Ectodermal cell (in vitro differentiated cells): ENCODE results near the gene CCBE1.
"Not testable (repeated sequence)": the region's sequence is repeated elsewhere in the genome, so short reads cannot be mapped to it uniquely, and the experiment has no call there.

Experiments used
- H3K27ac ChIP-seq: 2 replicates; pipeline ENCODE4 v1.7.0; 2013; ENCODE audit warnings: mild to moderate bottlenecking, low read depth, low read length; ENCODE audit not compliant: insufficient read depth, poor library complexity, severe bottlenecking
- H3K27me3 ChIP-seq: 2 replicates; pipeline ENCODE4 v1.7.0; 2013; ENCODE audit warnings: mild to moderate bottlenecking, low read length; ENCODE audit not compliant: insufficient read depth, control insufficient read depth, poor library complexity, severe bottlenecking
- H3K36me3 ChIP-seq: one replicate; pipeline ENCODE4 v1.7.0; 2013; ENCODE audit warnings: low read length; ENCODE audit not compliant: control insufficient read depth, insufficient read depth
- H3K4me1 ChIP-seq: one replicate; pipeline ENCODE4 v1.7.0; 2013; ENCODE audit warnings: low read length; ENCODE audit not compliant: control insufficient read depth, insufficient read depth
- H3K4me3 ChIP-seq: 2 replicates; pipeline ENCODE4 v1.7.0; 2013; ENCODE audit warnings: low read depth, low read length, control low read depth; ENCODE audit not compliant: insufficient read depth
- H3K9me3 ChIP-seq: 2 replicates; pipeline ENCODE4 v1.7.0; 2013; ENCODE audit warnings: mild to moderate bottlenecking, low read length, moderate library complexity; ENCODE audit not compliant: control insufficient read depth
- WGBS, 2 experiments: methylation state at CpG; one replicate each; pipeline ENCODE4 v1.1.7; 2013; ENCODE audit warnings: missing lambda C conversion rate in 2 of 2; 5-methylcytosine and 5-hydroxymethylcytosine counted together

CCBE1 gene

GRCh38 chr18:59717291-59717690 lies 20.1 kb upstream of the CCBE1 start:
- no peak overlapping the region for H3K4me3 ChIP-seq
- no peak overlapping the region for H3K27ac ChIP-seq
- no peaks in the 10 kb centered on the region for H3K27me3 ChIP-seq
- no peaks in the 10 kb centered on the region for H3K9me3 ChIP-seq
- H3K36me3 ChIP-seq: no peaks in the 10 kb centered on the region
- WGBS, 2 experiments: 89 to 93% methylated on average over 2 of the region's 2 CpGs
- no peaks in the 10 kb centered on the region for H3K4me1 ChIP-seq

GRCh38 chr18:59715966-59716369 lies 18.7 kb upstream of the CCBE1 start:
- Histone ChIP-seq H3K4me3 (no peak overlapping the region), H3K27ac (no peak overlapping the region), H3K4me1 (no peaks in the 10 kb centered on the region), H3K9me3 (no peaks in the 10 kb centered on the region), H3K36me3 (no peaks in the 10 kb centered on the region), H3K27me3 (no peaks in the 10 kb centered on the region)
- 88 to 93% methylated on average over 2 of the region's 2 CpGs for WGBS, 2 experiments

GRCh38 chr18:59715445-59715844 lies 18.2 kb upstream of the CCBE1 start:
- Histone ChIP-seq H3K9me3 (no peaks in the 10 kb centered on the region), H3K27me3 (no peaks in the 10 kb centered on the region), H3K4me3 (no peak overlapping the region), H3K4me1 (no peaks in the 10 kb centered on the region), H3K36me3 (no peaks in the 10 kb centered on the region), H3K27ac (no peak overlapping the region)
- WGBS, 2 experiments: 94 to 95% methylated on average over 7 of the region's 7 CpGs

GRCh38 chr18:59714096-59714495 lies 16.9 kb upstream of the CCBE1 start:
- H3K27ac ChIP-seq, H3K4me3 ChIP-seq, H3K36me3 ChIP-seq, H3K4me1 ChIP-seq, H3K27me3 ChIP-seq, H3K9me3 ChIP-seq: not testable (repeated sequence)
- 95 to 98% methylated on average over 22 to 25 of the region's 28 CpGs for WGBS, 2 experiments

GRCh38 chr18:59712311-59712710 lies 15.1 kb upstream of the CCBE1 start:
- WGBS, 2 experiments: 94 to 97% methylated on average over 6 of the region's 6 CpGs
- H3K9me3 ChIP-seq: no peaks in the 10 kb centered on the region
- H3K27me3 ChIP-seq: no peaks in the 10 kb centered on the region
- no peaks in the 10 kb centered on the region for H3K4me1 ChIP-seq
- no peaks in the 10 kb centered on the region for H3K36me3 ChIP-seq
- no peak overlapping the region for H3K4me3 ChIP-seq
- H3K27ac ChIP-seq: no peak overlapping the region

GRCh38 chr18:59708988-59709387 lies 11.8 kb upstream of the CCBE1 start:
- Histone ChIP-seq H3K4me3 (no peak overlapping the region), H3K27ac (no peak overlapping the region), H3K27me3 (no peaks in the 10 kb centered on the region), H3K4me1 (peaks cover 8% of the 10 kb centered on the region), H3K36me3 (no peaks in the 10 kb centered on the region), H3K9me3 (no peaks in the 10 kb centered on the region)
- 93% methylated on average over 7 to 8 of the region's 8 CpGs for WGBS, 2 experiments

GRCh38 chr18:59707306-59707705 lies 10.1 kb upstream of the CCBE1 start:
- no peaks in the 10 kb centered on the region for H3K27me3 ChIP-seq
- H3K4me3 ChIP-seq: no peak overlapping the region
- WGBS, 2 experiments: 79 to 83% methylated on average over 1 to 2 of the region's 2 CpGs
- H3K27ac ChIP-seq: no peak overlapping the region
- H3K9me3 ChIP-seq: no peaks in the 10 kb centered on the region
- H3K4me1 ChIP-seq: peaks cover 8% of the 10 kb centered on the region
- H3K36me3 ChIP-seq: no peaks in the 10 kb centered on the region

GRCh38 chr18:59706499-59706898 lies 9.3 kb upstream of the CCBE1 start:
- Histone ChIP-seq H3K36me3 (no peaks in the 10 kb centered on the region), H3K9me3 (no peaks in the 10 kb centered on the region), H3K27me3 (no peaks in the 10 kb centered on the region), H3K27ac (no peak overlapping the region), H3K4me1 (peaks cover 8% of the 10 kb centered on the region), H3K4me3 (no peak overlapping the region)
- 53 to 57% methylated on average over 5 of the region's 5 CpGs for WGBS, 2 experiments

GRCh38 chr18:59705145-59705544 lies 7.9 kb upstream of the CCBE1 start:
- H3K27ac ChIP-seq: no peak overlapping the region
- H3K9me3 ChIP-seq: no peaks in the 10 kb centered on the region
- no peak overlapping the region for H3K4me3 ChIP-seq
- H3K4me1 ChIP-seq: peaks cover 8% of the 10 kb centered on the region
- 23 to 48% methylated on average over 1 of the region's 1 CpG for WGBS, 2 experiments
- no peaks in the 10 kb centered on the region for H3K36me3 ChIP-seq
- no peaks in the 10 kb centered on the region for H3K27me3 ChIP-seq

- H3K4me3 ChIP-seq: no peak overlapping the region
- peaks cover 11% of the 10 kb centered on the region for H3K4me1 ChIP-seq
- no peaks in the 10 kb centered on the region for H3K27me3 ChIP-seq
- no peaks in the 10 kb centered on the region for H3K36me3 ChIP-seq
- 86 to 87% methylated on average over 1 of the region's 1 CpG for WGBS, 2 experiments
- no peak overlapping the region for H3K27ac ChIP-seq
- no peaks in the 10 kb centered on the region for H3K9me3 ChIP-seq
Measured at GRCh38 chr18:59704146-59704545, 6.9 kb upstream of the CCBE1 start.

GRCh38 chr18:59701272-59701671 lies 4.0 kb upstream of the CCBE1 start:
- peaks cover 27% of the 10 kb centered on the region for H3K27me3 ChIP-seq
- H3K4me1 ChIP-seq: peaks cover 10% of the 10 kb centered on the region
- 74 to 81% methylated on average over 3 of the region's 3 CpGs for WGBS, 2 experiments
- no peaks in the 10 kb centered on the region for H3K9me3 ChIP-seq
- no peak overlapping the region for H3K4me3 ChIP-seq
- no peaks in the 10 kb centered on the region for H3K36me3 ChIP-seq
- H3K27ac ChIP-seq: no peak overlapping the region
